ENCODE measurements around the gene NSRP1.
"Not testable (repeated sequence)": the region's sequence is repeated elsewhere in the genome, so short reads cannot be mapped to it uniquely, and the experiment has no call there.

Gene NSRP1, protein sequence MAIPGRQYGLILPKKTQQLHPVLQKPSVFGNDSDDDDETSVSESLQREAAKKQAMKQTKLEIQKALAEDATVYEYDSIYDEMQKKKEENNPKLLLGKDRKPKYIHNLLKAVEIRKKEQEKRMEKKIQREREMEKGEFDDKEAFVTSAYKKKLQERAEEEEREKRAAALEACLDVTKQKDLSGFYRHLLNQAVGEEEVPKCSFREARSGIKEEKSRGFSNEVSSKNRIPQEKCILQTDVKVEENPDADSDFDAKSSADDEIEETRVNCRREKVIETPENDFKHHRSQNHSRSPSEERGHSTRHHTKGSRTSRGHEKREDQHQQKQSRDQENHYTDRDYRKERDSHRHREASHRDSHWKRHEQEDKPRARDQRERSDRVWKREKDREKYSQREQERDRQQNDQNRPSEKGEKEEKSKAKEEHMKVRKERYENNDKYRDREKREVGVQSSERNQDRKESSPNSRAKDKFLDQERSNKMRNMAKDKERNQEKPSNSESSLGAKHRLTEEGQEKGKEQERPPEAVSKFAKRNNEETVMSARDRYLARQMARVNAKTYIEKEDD

DNA sequence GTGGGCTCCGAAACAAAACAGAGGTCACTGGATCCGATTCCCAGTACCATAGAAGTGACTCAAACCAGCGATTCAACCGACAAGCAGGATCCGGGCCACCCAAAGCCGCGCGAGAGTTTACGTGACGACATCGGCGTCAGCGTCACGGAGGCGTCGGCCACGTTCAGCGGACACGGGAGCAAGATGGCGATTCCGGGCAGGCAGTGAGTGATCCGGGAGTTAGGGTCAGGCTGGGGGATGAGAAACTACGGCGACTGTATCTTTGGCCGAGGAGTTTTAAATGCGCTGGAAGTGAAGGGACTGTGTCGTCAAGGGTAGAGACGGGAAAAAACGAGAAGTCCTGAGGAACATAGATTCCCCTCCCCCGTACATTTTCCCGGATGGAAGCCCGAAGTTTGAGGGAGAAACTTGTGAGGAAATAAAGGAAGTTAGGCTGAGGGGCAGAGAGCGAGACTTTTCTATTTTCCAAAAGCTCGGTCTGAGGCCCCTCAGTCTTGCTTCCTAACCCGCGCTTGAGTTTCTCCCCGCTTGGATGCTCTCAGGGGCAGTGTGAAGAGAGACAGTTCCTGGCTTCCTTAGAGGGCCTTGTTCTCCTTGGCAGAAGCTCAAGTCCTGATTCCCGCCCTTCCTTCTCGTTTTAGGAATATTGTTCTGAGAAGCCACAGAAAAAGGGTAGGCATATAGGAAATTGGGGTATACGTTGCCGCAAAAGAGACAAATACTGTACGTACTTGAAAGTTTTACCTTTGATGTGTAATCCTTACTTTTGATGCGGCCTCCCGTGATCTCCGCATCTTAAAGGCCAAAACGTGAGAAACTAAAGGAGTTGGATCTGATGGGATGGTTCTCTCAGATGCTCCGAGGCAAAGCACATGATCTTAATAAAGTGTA lies at the start of gene NSRP1:
TSS of gene NSRP1 (plus strand) at position 156 of the 891 bp plus-strand sequence. CDS start at position 184, 28 bp downstream.
- peak; percentile 96 for DNase-seq
- no peaks in the 10 kb centered on the region for H3K27me3 Mint-ChIP-seq
- peaks cover 52% of the 10 kb centered on the region for H3K4me1 Mint-ChIP-seq (ENCODE audit: low read depth)
- peak within 1 kb of the TSS; percentile 99 for H3K27ac Mint-ChIP-seq
- no peaks in the 10 kb centered on the region for H3K9me3 Mint-ChIP-seq
- peak within 1 kb of the TSS; percentile 96 for H3K4me3 Mint-ChIP-seq
- H3K36me3 Mint-ChIP-seq (ENCODE audit: low read depth) = peaks cover 53% of the 10 kb centered on the region

DNA sequence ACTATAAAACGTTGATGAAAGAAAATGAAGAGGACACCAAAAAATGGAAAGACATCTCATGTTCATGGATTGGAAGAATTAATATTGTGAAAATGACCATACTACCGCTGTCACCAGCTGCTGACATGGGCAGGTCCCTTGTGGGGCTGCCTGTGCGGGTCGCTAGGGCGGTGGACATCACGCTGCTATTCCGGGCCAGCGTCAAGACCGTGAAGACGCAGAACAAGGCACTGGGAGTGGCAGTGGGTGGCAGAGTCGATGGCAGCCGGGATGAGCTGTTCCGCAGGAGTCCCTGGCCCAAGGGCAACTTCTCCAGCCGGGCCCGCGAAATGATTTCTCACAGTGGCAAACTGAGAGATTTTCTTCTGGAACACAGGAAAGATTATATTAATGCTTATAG lies 48.2 kb upstream of the NSRP1 start:
- peaks cover 2% of the 10 kb centered on the region for H3K36me3 Mint-ChIP-seq (ENCODE audit: low read depth)
- H3K4me1 Mint-ChIP-seq (ENCODE audit: low read depth) = no peaks in the 10 kb centered on the region
- H3K9me3 Mint-ChIP-seq = peaks cover 24% of the 10 kb centered on the region
- DNase-seq = no peak
- H3K4me3 Mint-ChIP-seq = no peak overlapping the region
- H3K27me3 Mint-ChIP-seq = peaks cover 15% of the 10 kb centered on the region
- H3K27ac Mint-ChIP-seq = no peak overlapping the region

DNA sequence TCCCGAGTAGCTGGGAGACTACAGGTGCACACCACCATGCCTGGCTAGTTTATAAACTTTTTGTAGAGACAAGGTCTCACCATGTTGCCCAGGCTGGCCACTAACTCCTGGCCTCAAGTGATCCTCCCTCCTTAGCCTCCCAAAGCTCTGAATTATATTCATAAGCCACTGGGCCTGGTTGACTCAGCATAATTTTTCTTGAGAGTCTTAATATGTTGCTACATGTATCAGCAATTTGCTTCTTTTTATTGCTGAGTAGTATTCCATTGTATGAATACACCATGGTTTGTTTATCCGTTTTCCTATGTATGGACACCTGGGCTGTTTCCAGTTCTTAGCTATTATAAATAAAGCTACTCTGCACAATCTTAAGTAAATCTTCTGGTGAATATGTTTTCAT lies 42.4 kb upstream of the NSRP1 start:
- Mint-ChIP-seq H3K9me3 (peaks cover 2% of the 10 kb centered on the region), H3K36me3 (ENCODE audit: low read depth) (no peaks in the 10 kb centered on the region), H3K27me3 (peaks cover 13% of the 10 kb centered on the region), H3K27ac (no peak overlapping the region), H3K4me3 (no peak overlapping the region), H3K4me1 (ENCODE audit: low read depth) (no peaks in the 10 kb centered on the region)
- no peak for DNase-seq

DNA sequence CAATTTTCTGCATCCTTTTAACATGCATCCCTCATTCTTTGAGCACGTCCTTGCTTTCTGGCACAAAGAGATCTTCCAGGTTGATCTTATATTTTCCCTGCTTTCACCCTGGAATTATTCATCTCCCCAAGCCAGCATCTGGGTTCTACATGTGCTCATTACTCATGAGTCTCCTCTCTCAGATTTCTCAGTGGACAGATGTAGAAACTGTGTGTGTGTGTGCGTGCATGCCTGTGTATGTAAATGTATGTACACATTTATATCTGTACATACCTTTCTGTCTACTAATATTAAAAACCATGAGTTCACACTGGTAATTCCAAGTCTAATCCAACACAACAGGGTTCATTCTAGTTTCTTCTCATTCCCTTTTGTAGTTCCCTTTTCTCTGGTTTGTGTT lies 41.9 kb upstream of the NSRP1 start:
- Mint-ChIP-seq H3K9me3 (peaks cover 2% of the 10 kb centered on the region), H3K27ac (no peak overlapping the region), H3K4me3 (no peak overlapping the region), H3K27me3 (peaks cover 13% of the 10 kb centered on the region), H3K4me1 (ENCODE audit: low read depth) (no peaks in the 10 kb centered on the region), H3K36me3 (ENCODE audit: low read depth) (no peaks in the 10 kb centered on the region)
- no peak for DNase-seq

DNA sequence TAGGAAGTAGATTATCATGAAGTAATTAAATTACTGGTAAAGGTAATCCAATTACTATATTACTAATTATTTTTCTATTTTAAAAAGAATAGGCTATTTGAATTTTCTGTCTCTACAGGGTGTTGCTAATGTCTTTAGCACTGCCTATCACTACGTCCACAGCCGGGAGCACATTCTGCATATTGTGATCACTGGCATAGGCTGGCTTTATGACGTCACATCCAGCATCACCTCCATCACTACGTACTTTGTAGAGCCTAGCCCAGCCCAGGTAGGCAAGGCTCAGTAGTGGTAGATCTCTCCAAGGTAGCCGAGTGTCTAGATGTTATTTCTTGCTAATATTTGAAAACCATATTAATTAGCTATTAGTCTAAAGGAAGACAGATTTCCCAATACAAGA lies 33.8 kb upstream of the NSRP1 start:
- H3K27me3 Mint-ChIP-seq = peaks cover 11% of the 10 kb centered on the region
- no peaks in the 10 kb centered on the region for H3K36me3 Mint-ChIP-seq (ENCODE audit: low read depth)
- no peaks in the 10 kb centered on the region for H3K9me3 Mint-ChIP-seq
- H3K27ac Mint-ChIP-seq = no peak overlapping the region
- H3K4me1 Mint-ChIP-seq (ENCODE audit: low read depth) = no peaks in the 10 kb centered on the region
- no peak for DNase-seq
- H3K4me3 Mint-ChIP-seq = no peak overlapping the region

DNA sequence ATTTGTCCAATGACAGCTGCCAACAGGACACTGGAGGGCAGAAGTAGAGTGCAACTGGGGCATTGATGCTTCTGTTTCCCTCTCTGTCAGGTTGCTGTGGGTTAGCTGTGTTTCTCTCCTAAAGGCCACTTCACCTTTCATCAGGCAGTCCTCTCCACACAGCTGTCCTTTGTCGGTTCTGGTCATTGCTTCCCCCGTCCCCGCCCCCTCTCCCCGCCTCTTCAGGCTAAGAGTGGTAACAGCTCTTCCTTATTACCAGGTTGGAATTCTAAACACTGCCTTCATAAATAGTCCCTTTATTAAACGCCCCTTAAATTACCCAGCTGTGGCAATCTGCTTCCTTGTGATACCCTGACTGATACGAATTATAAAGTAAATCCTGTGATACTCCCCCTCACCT lies 31.8 kb upstream of the NSRP1 start:
- H3K36me3 Mint-ChIP-seq (ENCODE audit: low read depth) = no peaks in the 10 kb centered on the region
- no peak overlapping the region for H3K4me3 Mint-ChIP-seq
- no peaks in the 10 kb centered on the region for H3K9me3 Mint-ChIP-seq
- no peak overlapping the region for H3K27ac Mint-ChIP-seq
- H3K27me3 Mint-ChIP-seq = peaks cover 7% of the 10 kb centered on the region
- H3K4me1 Mint-ChIP-seq (ENCODE audit: low read depth) = no peaks in the 10 kb centered on the region
- DNase-seq = no peak

DNA sequence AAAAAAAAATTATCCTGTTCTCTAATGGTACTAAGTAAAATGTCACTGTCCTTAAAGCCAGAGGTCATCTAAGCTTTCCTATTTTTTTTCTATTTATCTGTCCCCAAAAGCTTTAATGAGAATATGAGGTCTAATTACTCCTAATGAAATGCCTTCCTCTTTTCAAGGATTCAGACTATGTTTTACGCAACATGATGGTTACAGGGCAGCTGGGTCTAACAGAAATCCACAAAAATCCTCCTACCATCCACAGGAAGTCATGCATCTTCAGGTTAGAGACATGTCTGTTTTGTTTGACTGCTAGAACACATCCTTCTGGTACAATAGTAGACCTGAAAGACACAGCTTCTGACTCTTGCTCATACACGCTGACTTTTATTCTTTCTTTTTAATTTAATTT lies 29.7 kb upstream of the NSRP1 start:
- Mint-ChIP-seq H3K4me1 (ENCODE audit: low read depth) (no peaks in the 10 kb centered on the region), H3K9me3 (no peaks in the 10 kb centered on the region), H3K27ac (no peak overlapping the region), H3K27me3 (peaks cover 8% of the 10 kb centered on the region), H3K36me3 (ENCODE audit: low read depth) (no peaks in the 10 kb centered on the region), H3K4me3 (no peak overlapping the region)
- DNase-seq = no peak

DNA sequence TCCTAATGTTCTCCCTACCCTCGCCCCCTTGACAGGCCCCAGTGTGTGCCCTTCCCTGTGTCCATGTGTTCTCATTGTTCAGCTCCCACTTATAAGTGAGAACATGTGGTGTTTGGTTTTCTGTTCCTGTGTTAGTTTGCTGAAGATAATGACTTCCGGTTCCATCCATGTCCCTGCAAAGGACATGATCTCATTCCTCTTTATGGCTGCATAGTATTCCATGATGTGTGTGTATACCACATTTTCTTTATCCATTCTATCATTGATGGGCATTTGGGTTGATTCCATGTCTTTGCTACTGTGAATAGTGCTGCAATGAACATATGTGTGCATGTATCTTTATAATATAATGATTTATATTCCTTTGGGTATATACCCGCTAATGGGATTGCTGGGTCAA lies 29.2 kb upstream of the NSRP1 start:
- H3K9me3 Mint-ChIP-seq = not testable (repeated sequence)

DNA sequence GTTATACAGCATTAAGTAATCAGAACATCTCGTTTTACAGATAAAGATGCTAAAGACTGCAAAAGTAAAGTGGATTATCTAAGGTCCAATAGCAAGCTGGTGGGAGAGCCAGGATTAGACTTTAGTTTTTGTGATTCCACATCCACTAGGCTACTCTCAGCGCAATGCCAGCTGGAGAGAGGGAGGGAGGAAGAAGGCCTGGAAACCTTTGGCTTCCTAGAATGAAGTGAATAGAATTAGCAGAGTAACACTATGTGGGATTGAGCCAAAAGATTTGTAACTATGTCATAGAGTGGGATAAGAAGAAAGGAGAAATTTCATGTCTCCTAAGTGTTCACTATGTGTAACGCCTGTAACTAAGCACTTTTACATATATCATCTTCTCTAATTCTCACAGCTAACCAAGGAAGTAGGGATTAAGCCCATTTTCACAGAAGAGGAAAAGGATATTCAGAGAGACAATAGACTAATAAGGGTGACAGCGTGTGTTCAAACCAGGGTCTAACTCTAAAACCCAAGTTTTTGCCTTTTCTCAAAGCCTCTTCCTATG lies 25.4 kb upstream of the NSRP1 start:
- no peak overlapping the region for H3K27ac Mint-ChIP-seq
- H3K4me1 Mint-ChIP-seq (ENCODE audit: low read depth) = peaks cover 4% of the 10 kb centered on the region
- no peak overlapping the region for H3K4me3 Mint-ChIP-seq
- no peaks in the 10 kb centered on the region for H3K36me3 Mint-ChIP-seq (ENCODE audit: low read depth)
- H3K27me3 Mint-ChIP-seq = peaks cover 28% of the 10 kb centered on the region
- H3K9me3 Mint-ChIP-seq = no peaks in the 10 kb centered on the region
- DNase-seq = no peak

More for the DNA sequence above, 29.2 kb upstream of the NSRP1 start:
- not testable (repeated sequence) for H3K4me1 Mint-ChIP-seq (ENCODE audit: low read depth); H3K4me3 Mint-ChIP-seq; DNase-seq; H3K36me3 Mint-ChIP-seq (ENCODE audit: low read depth); H3K27ac Mint-ChIP-seq; H3K27me3 Mint-ChIP-seq

DNA sequence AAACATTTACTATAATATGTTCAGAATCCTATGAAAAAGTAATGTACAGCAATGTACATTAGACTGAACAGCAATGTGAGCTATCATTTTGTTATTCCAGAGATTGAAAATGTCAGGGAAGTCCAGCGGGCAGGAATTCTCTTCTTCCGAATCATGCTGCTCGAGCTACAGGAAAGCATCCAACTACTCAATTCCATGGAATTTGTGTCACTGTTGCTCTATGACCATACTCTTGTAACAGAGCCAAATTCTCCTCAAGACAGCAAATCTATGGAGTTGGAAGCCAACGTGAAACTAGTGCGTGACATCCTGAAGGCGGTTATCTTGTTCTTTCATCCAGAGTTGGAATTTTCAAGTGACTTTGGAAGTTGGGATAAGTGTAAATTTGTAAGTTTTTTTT lies 24.8 kb upstream of the NSRP1 start:
- Mint-ChIP-seq H3K4me3 (no peak overlapping the region), H3K36me3 (ENCODE audit: low read depth) (no peaks in the 10 kb centered on the region), H3K9me3 (no peaks in the 10 kb centered on the region), H3K27me3 (peaks cover 27% of the 10 kb centered on the region), H3K27ac (no peak overlapping the region), H3K4me1 (ENCODE audit: low read depth) (peaks cover 4% of the 10 kb centered on the region)
- DNase-seq = no peak

DNA sequence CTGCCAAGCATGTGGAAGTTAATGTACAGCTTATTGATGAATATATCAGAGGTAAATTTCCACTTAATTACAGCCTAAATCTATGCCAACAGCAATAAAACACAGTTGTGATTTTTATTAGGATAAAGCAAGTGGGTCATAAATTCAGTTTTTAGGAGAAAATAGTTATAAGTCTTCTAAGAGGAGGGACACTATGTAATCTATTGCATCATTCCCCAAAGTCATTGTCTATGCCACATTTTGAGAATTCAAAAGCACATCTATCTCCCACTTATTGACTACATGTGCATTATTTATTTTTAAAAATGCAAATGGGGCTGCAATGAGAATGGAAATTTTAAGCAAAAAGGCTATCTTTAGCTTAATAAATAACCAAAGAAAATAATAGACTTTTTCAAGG lies 23.7 kb upstream of the NSRP1 start:
- H3K27ac Mint-ChIP-seq = no peak overlapping the region
- no peak overlapping the region for H3K4me3 Mint-ChIP-seq
- H3K27me3 Mint-ChIP-seq = peaks cover 22% of the 10 kb centered on the region
- no peaks in the 10 kb centered on the region for H3K9me3 Mint-ChIP-seq
- peaks cover 4% of the 10 kb centered on the region for H3K4me1 Mint-ChIP-seq (ENCODE audit: low read depth)
- no peak for DNase-seq
- no peaks in the 10 kb centered on the region for H3K36me3 Mint-ChIP-seq (ENCODE audit: low read depth)

DNA sequence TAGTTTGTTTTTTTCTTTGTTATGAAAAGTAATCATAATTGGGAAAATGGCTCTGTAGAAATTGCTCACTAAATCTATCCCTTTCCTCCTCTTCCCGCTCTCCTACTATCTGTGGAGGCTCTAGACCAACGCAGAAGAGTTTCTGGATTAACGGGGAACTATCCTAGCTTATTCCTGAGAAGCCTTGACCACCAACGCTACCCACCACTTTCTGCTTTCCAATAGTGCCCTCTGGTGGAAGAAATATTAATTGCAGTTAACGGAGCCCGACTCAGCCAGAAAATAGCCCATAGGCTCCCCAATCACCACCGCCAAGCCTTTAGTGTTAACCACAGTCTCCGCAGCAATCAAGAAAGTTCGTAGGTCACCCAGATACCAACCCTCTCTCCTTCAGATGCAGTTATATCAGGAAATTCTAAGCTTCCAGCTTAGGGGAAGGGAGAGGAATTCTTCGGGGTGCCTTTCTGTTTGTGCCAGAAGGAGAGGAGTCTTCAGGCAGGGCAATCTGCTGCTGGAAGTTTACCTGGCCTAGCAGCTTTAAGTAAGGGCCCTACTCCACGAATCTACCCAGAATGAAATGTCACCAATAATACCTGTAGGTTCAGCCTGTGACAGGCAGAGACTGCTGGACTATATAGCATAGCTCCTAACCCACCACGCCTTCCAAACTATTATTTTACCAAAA lies 23.0 kb upstream of the NSRP1 start:
- DNase-seq = peak; percentile 37
- no peak overlapping the region for H3K27ac Mint-ChIP-seq
- H3K27me3 Mint-ChIP-seq = peaks cover 24% of the 10 kb centered on the region
- peaks cover 4% of the 10 kb centered on the region for H3K4me1 Mint-ChIP-seq (ENCODE audit: low read depth)
- H3K36me3 Mint-ChIP-seq (ENCODE audit: low read depth) = no peaks in the 10 kb centered on the region
- H3K4me3 Mint-ChIP-seq = no peak overlapping the region
- no peaks in the 10 kb centered on the region for H3K9me3 Mint-ChIP-seq

DNA sequence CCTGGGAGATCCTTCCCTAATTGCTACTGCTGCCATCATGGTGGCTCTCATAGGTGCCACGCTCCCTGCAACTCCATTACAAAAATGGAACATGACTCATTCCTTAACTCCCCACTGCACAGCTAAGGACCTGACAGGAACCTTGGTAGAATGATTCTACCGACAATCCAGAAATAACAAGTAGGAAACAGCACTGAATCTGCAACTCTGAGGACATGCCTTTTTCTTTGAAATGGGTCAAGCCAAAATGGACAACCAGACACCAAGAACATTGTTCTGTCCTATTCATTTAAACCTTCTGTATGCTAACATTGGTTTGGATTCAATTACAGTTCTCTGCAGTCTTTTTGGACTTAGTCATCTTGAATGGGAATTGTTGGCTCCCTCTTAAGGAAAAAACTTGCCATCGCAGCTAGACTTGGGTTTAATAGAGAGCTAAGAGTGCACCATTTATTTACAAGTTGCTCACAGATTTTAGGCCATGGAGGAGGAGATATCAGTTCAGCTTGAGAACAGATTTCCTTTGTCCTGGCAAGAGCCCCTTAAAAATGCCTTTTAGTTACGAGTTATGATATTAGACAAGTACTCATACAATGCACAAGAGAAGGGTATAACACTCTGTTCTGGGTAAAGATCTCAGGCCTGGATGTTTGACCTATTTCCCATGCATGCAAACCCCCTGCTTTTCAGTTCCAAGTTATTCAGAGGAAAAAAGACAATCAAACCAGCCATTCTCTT lies 20.9 kb upstream of the NSRP1 start:
- no peaks in the 10 kb centered on the region for H3K9me3 Mint-ChIP-seq
- H3K36me3 Mint-ChIP-seq (ENCODE audit: low read depth) = no peaks in the 10 kb centered on the region
- H3K27ac Mint-ChIP-seq = no peak overlapping the region
- H3K4me1 Mint-ChIP-seq (ENCODE audit: low read depth) = peaks cover 4% of the 10 kb centered on the region
- H3K4me3 Mint-ChIP-seq = no peak overlapping the region
- H3K27me3 Mint-ChIP-seq = peaks cover 27% of the 10 kb centered on the region
- no peak for DNase-seq
